HEK293 (cell line): ENCODE measurements around the gene ARL8A.
A peak's percentile ranks its signal among the peaks of the same experiment; 100 is the strongest.

Experiments
- GLIS2 ChIP-seq: fragments of 450-650 bp; formaldehyde crosslinking; IDR thresholded peaks from 2 replicates; pipeline ENCODE4 v1.5.1; 2016; ENCODE audit warnings: missing biosample characterization, missing genetic modification characterization
- KLF7 ChIP-seq: fragments of 450-650 bp; formaldehyde crosslinking; IDR thresholded peaks from 2 replicates; pipeline ENCODE4 v1.5.1; 2016; ENCODE audit warnings: missing biosample characterization, missing genetic modification characterization, borderline replicate concordance
- OVOL3 ChIP-seq: fragments of 450-650 bp; formaldehyde crosslinking; IDR thresholded peaks from 2 replicates; pipeline ENCODE4 v1.5.1; 2016; ENCODE audit warnings: missing biosample characterization, missing genetic modification characterization
- YY1 ChIP-seq: fragments of 450-650 bp; formaldehyde crosslinking; IDR thresholded peaks from 2 replicates; pipeline ENCODE4 v1.5.1; 2018; ENCODE audit warnings: missing biosample characterization, missing genetic modification characterization
- ZBTB20 ChIP-seq: fragments of 450-650 bp; formaldehyde crosslinking; IDR thresholded peaks from 2 replicates; pipeline ENCODE4 v1.5.1; 2016; ENCODE audit warnings: missing biosample characterization, missing genetic modification characterization
- ZBTB48 ChIP-seq: fragments of 450-650 bp; formaldehyde crosslinking; IDR thresholded peaks from 2 replicates; pipeline ENCODE4 v1.5.1; 2016; ENCODE audit warnings: missing biosample characterization, missing genetic modification characterization
- ZFP3 ChIP-seq: fragments of 450-650 bp; formaldehyde crosslinking; IDR thresholded peaks from 2 replicates; pipeline ENCODE4 v1.5.1; 2016; ENCODE audit warnings: low read depth, missing biosample characterization, missing genetic modification characterization
- ZIC2 ChIP-seq: fragments of 450-650 bp; formaldehyde crosslinking; IDR thresholded peaks from 2 replicates; pipeline ENCODE4 v1.5.1; 2016; ENCODE audit warnings: missing biosample characterization, missing genetic modification characterization
- ZNF121 ChIP-seq: fragments of 450-650 bp; formaldehyde crosslinking; IDR thresholded peaks from 2 replicates; pipeline ENCODE4 v1.5.1; 2016; ENCODE audit warnings: missing biosample characterization, missing genetic modification characterization
- ZNF138 ChIP-seq: fragments of 450-650 bp; formaldehyde crosslinking; IDR thresholded peaks from 2 replicates; pipeline ENCODE4 v1.5.1; 2016; ENCODE audit warnings: missing biosample characterization, missing genetic modification characterization, borderline replicate concordance
- ZNF214 ChIP-seq: fragments of 450-650 bp; formaldehyde crosslinking; IDR thresholded peaks from 2 replicates; pipeline ENCODE4 v1.5.1; 2017; ENCODE audit warnings: missing biosample characterization, mild to moderate bottlenecking, missing genetic modification characterization, borderline replicate concordance
- ZNF221 ChIP-seq: fragments of 450-650 bp; formaldehyde crosslinking; IDR thresholded peaks from 2 replicates; pipeline ENCODE4 v1.5.1; 2017; ENCODE audit warnings: missing biosample characterization, missing genetic modification characterization, borderline replicate concordance
- ZNF248 ChIP-seq: fragments of 450-650 bp; formaldehyde crosslinking; IDR thresholded peaks from 2 replicates; pipeline ENCODE4 v1.5.1; 2017; ENCODE audit warnings: missing biosample characterization, missing genetic modification characterization
- ZNF501 ChIP-seq: fragments of 450-650 bp; formaldehyde crosslinking; IDR thresholded peaks from 2 replicates; pipeline ENCODE4 v1.5.1; 2016; ENCODE audit warnings: missing biosample characterization, missing genetic modification characterization
- ZNF530 ChIP-seq: fragments of 450-650 bp; formaldehyde crosslinking; IDR thresholded peaks from 2 replicates; pipeline ENCODE4 v1.5.1; 2016; ENCODE audit warnings: low read depth, missing biosample characterization, missing genetic modification characterization
- ZNF544 ChIP-seq: fragments of 450-650 bp; formaldehyde crosslinking; IDR thresholded peaks from 2 replicates; pipeline ENCODE4 v1.5.0; 2017; ENCODE audit warnings: missing biosample characterization, missing genetic modification characterization
- ZNF707 ChIP-seq: fragments of 450-650 bp; formaldehyde crosslinking; IDR thresholded peaks from 2 replicates; pipeline ENCODE4 v1.5.1; 2016; ENCODE audit warnings: missing biosample characterization, missing genetic modification characterization
- ZNF792 ChIP-seq: fragments of 450-650 bp; formaldehyde crosslinking; IDR thresholded peaks from 2 replicates; pipeline ENCODE4 v1.5.1; 2016; ENCODE audit warnings: missing biosample characterization, missing genetic modification characterization
- ZNF830 ChIP-seq: fragments of 450-650 bp; IDR thresholded peaks from 2 replicates; pipeline ENCODE4 v1.5.0; 2018; ENCODE audit warnings: missing biosample characterization, missing genetic modification characterization, low read depth, mild to moderate bottlenecking, moderate library complexity
- ZSCAN23 ChIP-seq: fragments of 450-650 bp; formaldehyde crosslinking; IDR thresholded peaks from 2 replicates; pipeline ENCODE4 v1.5.1; 2016; ENCODE audit warnings: missing biosample characterization, missing genetic modification characterization
- TF ChIP-seq, protein P1 (sequence below): fragments of 450-650 bp; formaldehyde crosslinking; IDR thresholded peaks from 2 replicates; pipeline ENCODE4 v1.5.1; 2016; ENCODE audit warnings: missing biosample characterization, missing genetic modification characterization, low read depth
- TF ChIP-seq, protein P2 (sequence below): fragments of 450-650 bp; formaldehyde crosslinking; IDR thresholded peaks from 2 replicates; pipeline ENCODE4 v1.5.1; 2016; ENCODE audit warnings: missing biosample characterization, missing genetic modification characterization
- TF ChIP-seq, protein P3 (sequence below): fragments of 450-650 bp; formaldehyde crosslinking; IDR thresholded peaks from 2 replicates; pipeline ENCODE4 v1.5.1; 2016; ENCODE audit warnings: missing biosample characterization, missing genetic modification characterization
- TF ChIP-seq, protein P4 (sequence below): fragments of 450-650 bp; formaldehyde crosslinking; IDR thresholded peaks from 2 replicates; pipeline ENCODE4 v1.5.1; 2016; ENCODE audit warnings: missing biosample characterization, missing genetic modification characterization, borderline replicate concordance
- TF ChIP-seq, protein P5 (sequence below): fragments of 450-650 bp; formaldehyde crosslinking; IDR thresholded peaks from 2 replicates; pipeline ENCODE4 v1.5.1; 2016; ENCODE audit warnings: missing biosample characterization, missing genetic modification characterization
- TF ChIP-seq, protein P6 (sequence below): fragments of 450-650 bp; formaldehyde crosslinking; IDR thresholded peaks from 2 replicates; pipeline ENCODE4 v1.5.1; 2016; ENCODE audit warnings: missing biosample characterization, missing genetic modification characterization

Gene ARL8A

DNA sequence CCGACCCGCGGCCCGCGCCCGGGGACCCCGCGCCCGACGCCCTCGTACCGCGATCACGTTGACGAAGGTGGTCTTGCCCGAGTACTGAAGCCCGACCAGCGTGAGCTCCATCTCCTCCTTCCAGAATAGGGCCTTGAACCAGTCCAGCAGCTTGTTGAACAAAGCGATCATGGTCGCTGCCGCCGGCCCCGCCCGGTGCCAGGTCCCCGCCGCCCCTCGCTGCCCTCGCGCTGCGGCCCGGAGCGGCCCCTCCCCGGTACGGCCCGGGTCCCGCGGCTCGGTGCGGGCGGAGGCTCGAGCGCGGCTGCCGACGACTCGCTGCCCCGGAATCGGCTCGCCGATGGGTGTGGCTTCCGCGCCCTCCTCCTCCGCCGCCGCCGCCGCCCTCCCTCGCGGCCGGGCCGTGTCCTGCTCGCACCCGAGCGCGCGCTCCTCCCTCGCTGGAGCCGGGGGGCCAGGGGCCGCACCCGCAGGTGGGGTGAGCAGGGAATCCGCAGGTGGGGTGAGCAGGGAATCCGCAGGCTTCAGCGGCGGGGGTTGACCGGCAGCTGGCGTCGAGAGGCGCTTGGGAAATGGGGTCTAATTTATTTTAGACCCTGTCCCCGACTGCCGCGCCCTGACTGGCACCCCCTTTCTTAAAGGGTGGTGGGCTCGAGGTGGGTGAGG is at the start of gene ARL8A (continued):
- TF ChIP-seq, protein P1, sequence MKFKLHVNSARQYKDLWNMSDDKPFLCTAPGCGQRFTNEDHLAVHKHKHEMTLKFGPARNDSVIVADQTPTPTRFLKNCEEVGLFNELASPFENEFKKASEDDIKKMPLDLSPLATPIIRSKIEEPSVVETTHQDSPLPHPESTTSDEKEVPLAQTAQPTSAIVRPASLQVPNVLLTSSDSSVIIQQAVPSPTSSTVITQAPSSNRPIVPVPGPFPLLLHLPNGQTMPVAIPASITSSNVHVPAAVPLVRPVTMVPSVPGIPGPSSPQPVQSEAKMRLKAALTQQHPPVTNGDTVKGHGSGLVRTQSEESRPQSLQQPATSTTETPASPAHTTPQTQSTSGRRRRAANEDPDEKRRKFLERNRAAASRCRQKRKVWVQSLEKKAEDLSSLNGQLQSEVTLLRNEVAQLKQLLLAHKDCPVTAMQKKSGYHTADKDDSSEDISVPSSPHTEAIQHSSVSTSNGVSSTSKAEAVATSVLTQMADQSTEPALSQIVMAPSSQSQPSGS (tag by site-specific recombination), result no peak
- TF ChIP-seq ZBTB20 (tag by site-specific recombination), result peak; percentile 74
- no peak for TF ChIP-seq ZNF221
- TF ChIP-seq ZSCAN23 (tag by site-specific recombination), result no peak
- no peak for TF ChIP-seq ZNF707
- no peak for TF ChIP-seq YY1 (tag by site-specific recombination)
- no peak for TF ChIP-seq ZNF214 (tag by site-specific recombination)
- no peak for TF ChIP-seq ZFP3 (tag by site-specific recombination)
- TF ChIP-seq, protein P2, sequence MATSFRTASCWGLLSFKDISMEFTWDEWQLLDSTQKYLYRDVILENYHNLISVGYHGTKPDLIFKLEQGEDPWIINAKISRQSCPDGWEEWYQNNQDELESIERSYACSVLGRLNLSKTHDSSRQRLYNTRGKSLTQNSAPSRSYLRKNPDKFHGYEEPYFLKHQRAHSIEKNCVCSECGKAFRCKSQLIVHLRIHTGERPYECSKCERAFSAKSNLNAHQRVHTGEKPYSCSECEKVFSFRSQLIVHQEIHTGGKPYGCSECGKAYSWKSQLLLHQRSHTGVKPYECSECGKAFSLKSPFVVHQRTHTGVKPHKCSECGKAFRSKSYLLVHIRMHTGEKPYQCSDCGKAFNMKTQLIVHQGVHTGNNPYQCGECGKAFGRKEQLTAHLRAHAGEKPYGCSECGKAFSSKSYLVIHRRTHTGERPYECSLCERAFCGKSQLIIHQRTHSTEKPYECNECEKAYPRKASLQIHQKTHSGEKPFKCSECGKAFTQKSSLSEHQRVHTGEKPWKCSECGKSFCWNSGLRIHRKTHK, result no peak
- TF ChIP-seq, protein P3, sequence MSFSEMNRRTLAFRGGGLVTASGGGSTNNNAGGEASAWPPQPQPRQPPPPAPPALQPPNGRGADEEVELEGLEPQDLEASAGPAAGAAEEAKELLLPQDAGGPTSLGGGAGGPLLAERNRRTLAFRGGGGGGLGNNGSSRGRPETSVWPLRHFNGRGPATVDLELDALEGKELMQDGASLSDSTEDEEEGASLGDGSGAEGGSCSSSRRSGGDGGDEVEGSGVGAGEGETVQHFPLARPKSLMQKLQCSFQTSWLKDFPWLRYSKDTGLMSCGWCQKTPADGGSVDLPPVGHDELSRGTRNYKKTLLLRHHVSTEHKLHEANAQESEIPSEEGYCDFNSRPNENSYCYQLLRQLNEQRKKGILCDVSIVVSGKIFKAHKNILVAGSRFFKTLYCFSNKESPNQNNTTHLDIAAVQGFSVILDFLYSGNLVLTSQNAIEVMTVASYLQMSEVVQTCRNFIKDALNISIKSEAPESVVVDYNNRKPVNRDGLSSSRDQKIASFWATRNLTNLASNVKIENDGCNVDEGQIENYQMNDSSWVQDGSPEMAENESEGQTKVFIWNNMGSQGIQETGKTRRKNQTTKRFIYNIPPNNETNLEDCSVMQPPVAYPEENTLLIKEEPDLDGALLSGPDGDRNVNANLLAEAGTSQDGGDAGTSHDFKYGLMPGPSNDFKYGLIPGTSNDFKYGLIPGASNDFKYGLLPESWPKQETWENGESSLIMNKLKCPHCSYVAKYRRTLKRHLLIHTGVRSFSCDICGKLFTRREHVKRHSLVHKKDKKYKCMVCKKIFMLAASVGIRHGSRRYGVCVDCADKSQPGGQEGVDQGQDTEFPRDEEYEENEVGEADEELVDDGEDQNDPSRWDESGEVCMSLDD, result peak; percentile 56
- TF ChIP-seq KLF7, result peak; percentile 45; the same call in 1 of the 2 replicates
- TF ChIP-seq ZNF792 (tag by site-specific recombination), result no peak
- TF ChIP-seq ZBTB48, result no peak; the same call in 1 of the 2 replicates
- TF ChIP-seq GLIS2 (tag by site-specific recombination), result peak; percentile 67
- no peak for TF ChIP-seq ZNF248 (tag by site-specific recombination)
- TF ChIP-seq ZNF530 (tag by site-specific recombination), result no peak
- no peak for TF ChIP-seq ZNF830 (tag by site-specific recombination)
- TF ChIP-seq ZNF544 (tag by site-specific recombination), result no peak
- TF ChIP-seq ZNF138 (tag by site-specific recombination), result no peak
- no peak for TF ChIP-seq ZNF121 (tag by site-specific recombination)
- TF ChIP-seq, protein P4, sequence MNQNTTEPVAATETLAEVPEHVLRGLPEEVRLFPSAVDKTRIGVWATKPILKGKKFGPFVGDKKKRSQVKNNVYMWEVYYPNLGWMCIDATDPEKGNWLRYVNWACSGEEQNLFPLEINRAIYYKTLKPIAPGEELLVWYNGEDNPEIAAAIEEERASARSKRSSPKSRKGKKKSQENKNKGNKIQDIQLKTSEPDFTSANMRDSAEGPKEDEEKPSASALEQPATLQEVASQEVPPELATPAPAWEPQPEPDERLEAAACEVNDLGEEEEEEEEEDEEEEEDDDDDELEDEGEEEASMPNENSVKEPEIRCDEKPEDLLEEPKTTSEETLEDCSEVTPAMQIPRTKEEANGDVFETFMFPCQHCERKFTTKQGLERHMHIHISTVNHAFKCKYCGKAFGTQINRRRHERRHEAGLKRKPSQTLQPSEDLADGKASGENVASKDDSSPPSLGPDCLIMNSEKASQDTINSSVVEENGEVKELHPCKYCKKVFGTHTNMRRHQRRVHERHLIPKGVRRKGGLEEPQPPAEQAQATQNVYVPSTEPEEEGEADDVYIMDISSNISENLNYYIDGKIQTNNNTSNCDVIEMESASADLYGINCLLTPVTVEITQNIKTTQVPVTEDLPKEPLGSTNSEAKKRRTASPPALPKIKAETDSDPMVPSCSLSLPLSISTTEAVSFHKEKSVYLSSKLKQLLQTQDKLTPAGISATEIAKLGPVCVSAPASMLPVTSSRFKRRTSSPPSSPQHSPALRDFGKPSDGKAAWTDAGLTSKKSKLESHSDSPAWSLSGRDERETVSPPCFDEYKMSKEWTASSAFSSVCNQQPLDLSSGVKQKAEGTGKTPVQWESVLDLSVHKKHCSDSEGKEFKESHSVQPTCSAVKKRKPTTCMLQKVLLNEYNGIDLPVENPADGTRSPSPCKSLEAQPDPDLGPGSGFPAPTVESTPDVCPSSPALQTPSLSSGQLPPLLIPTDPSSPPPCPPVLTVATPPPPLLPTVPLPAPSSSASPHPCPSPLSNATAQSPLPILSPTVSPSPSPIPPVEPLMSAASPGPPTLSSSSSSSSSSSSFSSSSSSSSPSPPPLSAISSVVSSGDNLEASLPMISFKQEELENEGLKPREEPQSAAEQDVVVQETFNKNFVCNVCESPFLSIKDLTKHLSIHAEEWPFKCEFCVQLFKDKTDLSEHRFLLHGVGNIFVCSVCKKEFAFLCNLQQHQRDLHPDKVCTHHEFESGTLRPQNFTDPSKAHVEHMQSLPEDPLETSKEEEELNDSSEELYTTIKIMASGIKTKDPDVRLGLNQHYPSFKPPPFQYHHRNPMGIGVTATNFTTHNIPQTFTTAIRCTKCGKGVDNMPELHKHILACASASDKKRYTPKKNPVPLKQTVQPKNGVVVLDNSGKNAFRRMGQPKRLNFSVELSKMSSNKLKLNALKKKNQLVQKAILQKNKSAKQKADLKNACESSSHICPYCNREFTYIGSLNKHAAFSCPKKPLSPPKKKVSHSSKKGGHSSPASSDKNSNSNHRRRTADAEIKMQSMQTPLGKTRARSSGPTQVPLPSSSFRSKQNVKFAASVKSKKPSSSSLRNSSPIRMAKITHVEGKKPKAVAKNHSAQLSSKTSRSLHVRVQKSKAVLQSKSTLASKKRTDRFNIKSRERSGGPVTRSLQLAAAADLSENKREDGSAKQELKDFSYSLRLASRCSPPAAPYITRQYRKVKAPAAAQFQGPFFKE (tag by site-specific recombination), result no peak
- TF ChIP-seq OVOL3, result no peak
- TF ChIP-seq ZNF501 (tag by site-specific recombination), result no peak
- TF ChIP-seq, protein P5, sequence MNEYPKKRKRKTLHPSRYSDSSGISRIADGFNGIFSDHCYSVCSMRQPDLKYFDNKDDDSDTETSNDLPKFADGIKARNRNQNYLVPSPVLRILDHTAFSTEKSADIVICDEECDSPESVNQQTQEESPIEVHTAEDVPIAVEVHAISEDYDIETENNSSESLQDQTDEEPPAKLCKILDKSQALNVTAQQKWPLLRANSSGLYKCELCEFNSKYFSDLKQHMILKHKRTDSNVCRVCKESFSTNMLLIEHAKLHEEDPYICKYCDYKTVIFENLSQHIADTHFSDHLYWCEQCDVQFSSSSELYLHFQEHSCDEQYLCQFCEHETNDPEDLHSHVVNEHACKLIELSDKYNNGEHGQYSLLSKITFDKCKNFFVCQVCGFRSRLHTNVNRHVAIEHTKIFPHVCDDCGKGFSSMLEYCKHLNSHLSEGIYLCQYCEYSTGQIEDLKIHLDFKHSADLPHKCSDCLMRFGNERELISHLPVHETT (tag by site-specific recombination), result no peak
- no peak for TF ChIP-seq ZIC2 (tag by site-specific recombination)
- TF ChIP-seq, protein P6, sequence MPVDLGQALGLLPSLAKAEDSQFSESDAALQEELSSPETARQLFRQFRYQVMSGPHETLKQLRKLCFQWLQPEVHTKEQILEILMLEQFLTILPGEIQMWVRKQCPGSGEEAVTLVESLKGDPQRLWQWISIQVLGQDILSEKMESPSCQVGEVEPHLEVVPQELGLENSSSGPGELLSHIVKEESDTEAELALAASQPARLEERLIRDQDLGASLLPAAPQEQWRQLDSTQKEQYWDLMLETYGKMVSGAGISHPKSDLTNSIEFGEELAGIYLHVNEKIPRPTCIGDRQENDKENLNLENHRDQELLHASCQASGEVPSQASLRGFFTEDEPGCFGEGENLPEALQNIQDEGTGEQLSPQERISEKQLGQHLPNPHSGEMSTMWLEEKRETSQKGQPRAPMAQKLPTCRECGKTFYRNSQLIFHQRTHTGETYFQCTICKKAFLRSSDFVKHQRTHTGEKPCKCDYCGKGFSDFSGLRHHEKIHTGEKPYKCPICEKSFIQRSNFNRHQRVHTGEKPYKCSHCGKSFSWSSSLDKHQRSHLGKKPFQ (tag by site-specific recombination), result no peak
